HG03025 (cell line): Measurements from ENCODE around the gene ERBB3.
A peak's percentile ranks its signal among the peaks of the same experiment; 100 is the strongest.

Experiments used
- ATAC-seq: cut with Tn5 transposase; IDR thresholded peaks from one replicate; pipeline ENCODE4 v1.9.1; 2021; ENCODE audit warnings: mild to moderate bottlenecking, moderate library complexity; ENCODE audit not compliant: unreplicated experiment, low FRiP score

ERBB3 gene

GRCh38 chr12:56078931-56079722 is 838 bp upstream of the ERBB3 start:
- no peak for ATAC-seq

GRCh38 chr12:56080556-56081138 is 682 bp downstream of the ERBB3 start:
- no peak for ATAC-seq

DNA sequence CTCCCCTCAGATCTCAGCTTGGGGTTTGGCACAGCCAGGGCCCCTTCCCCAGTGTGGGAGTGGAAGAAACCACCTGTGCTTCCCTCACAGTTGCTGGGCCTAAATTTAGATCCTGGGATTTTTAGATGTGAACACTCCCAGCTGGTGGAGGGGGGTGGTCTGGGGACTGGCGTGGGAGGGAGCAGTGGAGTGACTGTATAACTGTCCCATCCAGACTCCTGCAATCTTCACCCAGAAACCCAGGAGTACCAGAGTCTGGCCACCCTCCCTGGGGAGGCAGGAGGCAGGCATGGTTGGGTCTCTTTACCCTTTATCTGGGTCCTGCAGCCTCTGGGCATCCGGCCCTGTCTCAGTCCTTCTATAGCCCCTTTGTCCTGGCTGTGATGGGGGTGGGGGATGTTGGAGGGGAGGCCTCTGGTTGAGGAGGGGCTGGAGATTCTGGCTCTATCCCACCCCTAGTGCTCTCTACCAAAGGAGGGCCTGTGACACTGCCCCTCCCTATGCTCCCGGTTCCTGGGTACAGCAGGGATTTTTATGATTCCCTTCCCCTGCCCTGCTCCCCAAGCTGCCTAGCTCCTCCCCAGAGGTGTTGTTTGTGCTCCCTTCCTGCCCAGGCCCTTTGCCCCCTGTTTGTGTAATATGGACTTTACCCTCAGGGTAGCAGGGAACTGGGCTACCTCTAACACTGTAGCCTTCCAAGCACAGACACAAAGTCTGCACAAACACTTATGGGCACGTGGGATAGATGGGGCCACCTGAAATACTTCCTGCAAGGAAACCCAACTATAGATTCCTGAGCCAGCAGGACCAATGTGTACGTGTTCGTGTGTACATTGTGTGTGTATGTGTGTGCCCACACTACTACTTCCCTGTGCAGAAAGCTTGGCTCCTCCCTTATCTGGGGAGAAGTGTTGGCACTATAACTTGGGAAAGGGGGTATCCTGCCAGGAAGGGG is 1.7 kb downstream of the ERBB3 start:
- no peak for ATAC-seq

DNA sequence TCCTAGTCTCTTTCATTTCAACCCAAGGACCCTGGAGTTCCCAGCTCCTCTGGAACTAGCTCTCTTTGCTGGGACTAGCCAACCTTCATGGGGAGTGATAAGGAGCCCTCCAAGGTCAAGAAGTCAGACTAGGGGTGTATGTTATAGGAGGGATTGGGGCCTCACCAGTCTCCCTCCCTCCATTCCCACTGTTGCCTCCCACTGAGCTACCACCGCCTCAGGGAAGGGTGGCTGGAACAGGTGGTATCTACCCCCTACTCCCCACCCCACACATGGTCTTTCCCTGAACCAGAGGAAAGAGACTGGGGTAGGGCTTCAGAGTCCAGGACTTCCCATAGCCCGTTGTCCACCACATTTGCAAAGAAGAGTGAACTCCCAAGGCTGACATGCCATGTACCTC is 2.4 kb downstream of the ERBB3 start:
- ATAC-seq = no peak

- ATAC-seq = no peak
Observed at GRCh38 chr12:56082967-56083366, 3.0 kb downstream of the ERBB3 start.

- ATAC-seq = no peak
Observed at GRCh38 chr12:56084958-56085543, 5.1 kb downstream of the ERBB3 start.

GRCh38 chr12:56086096-56086495 is 6.1 kb downstream of the ERBB3 start:
- no peak for ATAC-seq

- ATAC-seq = no peak
Observed at GRCh38 chr12:56086608-56087007, 6.6 kb downstream of the ERBB3 start.

DNA sequence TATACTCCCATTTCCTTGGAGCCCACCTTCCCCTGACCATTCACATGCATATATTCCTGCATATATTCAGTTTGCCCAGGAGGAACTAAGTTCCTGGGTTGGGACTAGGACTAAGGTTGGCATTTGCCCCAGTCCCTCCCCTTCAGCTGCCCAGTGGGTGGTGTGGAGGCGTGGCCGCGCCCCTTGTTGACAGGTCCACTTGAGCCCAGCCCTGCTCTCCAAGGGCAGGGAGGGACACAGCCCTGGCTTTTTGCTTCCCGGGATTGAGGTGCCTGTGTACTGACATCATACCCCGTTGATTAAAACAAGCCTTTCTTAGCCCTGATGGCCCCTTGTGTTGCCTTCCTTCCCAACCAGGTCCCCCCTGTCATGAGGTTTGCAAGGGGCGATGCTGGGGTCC is 7.3 kb downstream of the ERBB3 start:
- no peak for ATAC-seq

DNA sequence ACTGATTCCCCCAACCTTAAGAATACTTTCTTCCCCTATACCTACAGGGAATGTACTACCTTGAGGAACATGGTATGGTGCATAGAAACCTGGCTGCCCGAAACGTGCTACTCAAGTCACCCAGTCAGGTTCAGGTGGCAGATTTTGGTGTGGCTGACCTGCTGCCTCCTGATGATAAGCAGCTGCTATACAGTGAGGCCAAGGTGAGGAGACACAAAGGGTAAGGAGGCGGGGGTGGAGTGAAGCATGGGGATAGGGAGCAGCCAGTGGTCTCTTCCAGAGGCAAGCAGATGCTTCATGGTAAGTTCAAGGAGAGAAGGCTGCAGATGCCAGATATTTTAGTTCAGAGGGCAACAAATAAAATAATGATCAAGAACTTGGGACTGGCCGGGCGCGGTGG is 17.8 kb downstream of the ERBB3 start:
- no peak for ATAC-seq

DNA sequence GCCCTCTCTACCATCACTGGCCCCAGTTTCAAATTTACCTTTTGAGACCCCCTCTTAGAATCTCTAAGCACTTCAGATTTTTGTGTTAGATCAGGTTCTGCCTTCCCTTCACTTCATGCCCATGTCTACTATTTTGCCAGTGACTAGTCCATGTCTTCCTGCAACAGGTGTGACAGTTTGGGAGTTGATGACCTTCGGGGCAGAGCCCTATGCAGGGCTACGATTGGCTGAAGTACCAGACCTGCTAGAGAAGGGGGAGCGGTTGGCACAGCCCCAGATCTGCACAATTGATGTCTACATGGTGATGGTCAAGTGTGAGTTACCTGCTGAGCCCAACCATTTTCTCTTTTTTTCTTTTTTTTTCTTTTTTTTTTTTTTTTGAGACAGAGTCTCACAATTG is 18.6 kb downstream of the ERBB3 start:
- ATAC-seq = no peak

GRCh38 chr12:56099787-56100186 is 19.8 kb downstream of the ERBB3 start:
- ATAC-seq = no peak

- no peak for ATAC-seq
Observed at GRCh38 chr12:56101045-56101444, 21.1 kb downstream of the ERBB3 start.

DNA sequence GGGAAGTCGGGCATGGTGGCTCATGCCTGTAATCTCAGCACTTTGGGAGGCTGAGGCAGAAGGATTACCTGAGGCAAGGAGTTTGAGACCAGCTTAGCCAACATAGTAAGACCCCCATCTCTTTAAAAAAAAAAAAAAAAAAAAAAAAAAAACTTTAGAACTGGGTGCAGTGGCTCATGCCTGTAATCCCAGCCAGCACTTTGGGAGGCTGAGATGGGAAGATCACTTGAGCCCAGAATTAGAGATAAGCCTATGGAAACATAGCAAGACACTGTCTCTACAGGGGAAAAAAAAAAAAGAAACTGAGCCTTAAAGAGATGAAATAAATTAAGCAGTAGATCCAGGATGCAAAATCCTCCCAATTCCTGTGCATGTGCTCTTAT is 22.7 kb downstream of the ERBB3 start:
- no peak for ATAC-seq

DNA sequence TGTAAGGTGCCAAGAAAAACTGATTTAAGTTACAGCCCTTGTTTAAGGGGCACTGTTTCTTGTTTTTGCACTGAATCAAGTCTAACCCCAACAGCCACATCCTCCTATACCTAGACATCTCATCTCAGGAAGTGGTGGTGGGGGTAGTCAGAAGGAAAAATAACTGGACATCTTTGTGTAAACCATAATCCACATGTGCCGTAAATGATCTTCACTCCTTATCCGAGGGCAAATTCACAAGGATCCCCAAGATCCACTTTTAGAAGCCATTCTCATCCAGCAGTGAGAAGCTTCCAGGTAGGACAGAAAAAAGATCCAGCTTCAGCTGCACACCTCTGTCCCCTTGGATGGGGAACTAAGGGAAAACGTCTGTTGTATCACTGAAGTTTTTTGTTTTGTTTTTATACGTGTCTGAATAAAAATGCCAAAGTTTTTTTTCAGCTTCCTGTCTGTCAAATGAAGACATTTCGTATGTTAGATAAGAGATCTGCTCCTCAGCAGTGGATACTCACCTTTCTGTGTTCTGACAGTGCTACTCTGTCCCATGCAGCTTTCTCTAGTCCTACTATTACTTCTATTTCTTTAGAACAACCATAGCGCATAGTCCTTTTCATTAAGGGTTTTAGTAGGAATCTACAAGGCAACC is 23.2 kb downstream of the ERBB3 start:
- ATAC-seq = no peak

GRCh38 chr12:56103823-56104108 is 23.8 kb downstream of the ERBB3 start:
- ATAC-seq = no peak

- ATAC-seq = peak; percentile 89
Observed at GRCh38 chr12:56104109-56104814, 24.3 kb downstream of the ERBB3 start, which contains the start of gene PA2G4. Gene PA2G4 (plus strand): TSS chr12:56104559. CDS start chr12:56104738, 179 bp downstream.

- ATAC-seq = peak; percentile 17
Observed at GRCh38 chr12:56104815-56105608, 25.0 kb downstream of the ERBB3 start.

DNA sequence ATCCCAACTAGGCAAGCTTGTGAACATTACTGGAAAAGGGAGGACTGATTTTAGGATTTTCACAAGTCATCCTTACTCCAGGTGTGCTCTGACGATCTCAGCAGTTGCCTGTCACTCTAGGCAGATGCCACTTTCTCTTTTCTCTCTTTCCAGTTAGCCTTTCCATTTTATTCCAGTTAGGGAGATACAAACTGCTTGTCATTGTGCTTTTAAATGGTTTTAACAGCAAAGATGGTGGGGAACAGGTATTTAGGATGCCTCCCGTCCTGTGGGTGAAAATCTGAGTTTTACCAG is 25.6 kb downstream of the ERBB3 start:
- no peak for ATAC-seq
